K562 (cell line): ENCODE data around the gene DIS3L. TPM values are rescaled to one million over a fixed set of nuclear protein-coding genes. Genes with fewer than 3 reads are reported as not detected.

Experiments
- ATAC-seq: fragments of 200-7000 bp; cut with Tn5 transposase; 3 replicates; pipeline ENCODE4 v1.9.1; 2020; ENCODE audit warnings: moderate library complexity
- BruUV-seq: library from RNA; stranded (reverse); fragments of 400-500 nt; replicated peaks from 2 replicates; lab custom pipeline; 2021; lab: Mats Ljungman, UMichigan
- CTCF ChIA-PET: fragments of 300-600 bp; formaldehyde crosslinking; extraction: SDS; loops from one replicate; lab custom pipeline; 2021; ENCODE audit warnings: low intra/inter-chr PET ratio; lab: Yijun Ruan, JAX
- POLR2A ChIA-PET: fragments of 300-600, 350-650 bp; sonication (Branson Sonifier 250); formaldehyde crosslinking; extraction: SDS; loops from one replicate; lab custom pipeline; 2021; ENCODE audit warnings: antibody characterized with exemption, inconsistent platforms; lab: Yijun Ruan, JAX
- DNase-seq, 4 experiments: peaks; one replicate each; pipeline versions ENCODE4 v3.0.0 to v3.0.0-alpha.2; 2011 to 2018; ENCODE audit warnings: low spot score in 3 of 4, mixed read lengths in 3 of 4; ENCODE audit errors: extremely low read depth in 1 of 4
- FAIRE-seq: peaks from 2 replicates; lab custom pipeline; 2011; peaks lifted over from hg19 to GRCh38; lab: Jason Lieb, UNC
- H2AFZ ChIP-seq: 2 replicates; pipeline ENCODE4 v1.6.0; 2011; ENCODE audit warnings: low read depth, low read length, control low read depth, inconsistent platforms
- H3K27ac ChIP-seq: fragments of 200-600 bp; 3 replicates; pipeline ENCODE4 v1.8.0; 2011; ENCODE audit warnings: low read depth, mild to moderate bottlenecking, control low read depth, inconsistent platforms, low read length, moderate library complexity, mixed read lengths; ENCODE audit errors: extremely low read depth
- H3K27me3 ChIP-seq, 2 experiments: fragments of 300-600 bp in 1 of 2; 2 replicates in 1 of 2; 3 replicates in 1 of 2; pipeline versions ENCODE4 v1.6.0 to v1.8.0; 2011; ENCODE audit warnings: inconsistent platforms in 2 of 2, low read length in 2 of 2, mild to moderate bottlenecking in 1 of 2, mixed read lengths in 1 of 2, moderate library complexity in 1 of 2; ENCODE audit not compliant: control insufficient read depth in 2 of 2, insufficient read depth in 2 of 2
- H3K36me3 ChIP-seq: fragments of 300-600 bp; 3 replicates; pipeline ENCODE4 v1.8.0; 2011; ENCODE audit warnings: mild to moderate bottlenecking, low read length, inconsistent platforms; ENCODE audit not compliant: control insufficient read depth, insufficient read depth
- H3K4me1 ChIP-seq, 2 experiments: fragments of 200-600 bp in 1 of 2; replicated peaks in 1 of 2; 2 replicates in 1 of 2; 3 replicates in 1 of 2; pipeline versions ENCODE4 v1.5.1 to v1.8.0; 2011; ENCODE audit warnings: inconsistent platforms in 2 of 2, low read length in 2 of 2, mild to moderate bottlenecking in 1 of 2, mixed read lengths in 1 of 2, moderate library complexity in 1 of 2; ENCODE audit not compliant: control insufficient read depth in 2 of 2, insufficient read depth in 2 of 2
- H3K4me2 ChIP-seq: 2 replicates; pipeline ENCODE4 v1.6.1; 2011; ENCODE audit warnings: low read length, control low read depth, inconsistent platforms, mixed read lengths; ENCODE audit not compliant: insufficient read depth
- H3K4me3 ChIP-seq: fragments of 200-600 bp; sonication (generic), shearing (Covaris generic); 2 replicates; pipeline ENCODE4 v1.5.1; 2016; ENCODE audit warnings: control low read depth, inconsistent platforms
- H3K79me2 ChIP-seq: fragments of 200-600 bp; 3 replicates; pipeline ENCODE4 v1.8.0; 2011; ENCODE audit warnings: low read length, inconsistent platforms; ENCODE audit not compliant: control insufficient read depth, insufficient read depth
- H3K9ac ChIP-seq, 2 experiments: 2 replicates each; pipeline versions ENCODE4 v1.6.0 to v1.6.1; 2011; ENCODE audit warnings: low read depth in 2 of 2, low read length in 2 of 2, control low read depth in 1 of 2, inconsistent platforms in 1 of 2, mild to moderate bottlenecking in 1 of 2, mixed read lengths in 1 of 2; ENCODE audit not compliant: insufficient read depth in 1 of 2
- H3K9me1 ChIP-seq: one replicate; pipeline ENCODE4 v1.6.0; 2011; ENCODE audit warnings: inconsistent platforms, mild to moderate bottlenecking, low read length, moderate library complexity; ENCODE audit not compliant: control insufficient read depth, insufficient read depth
- H3K9me3 ChIP-seq: replicated peaks from 2 replicates; pipeline ENCODE4 v1.5.1; 2011; ENCODE audit warnings: low read depth, low read length, inconsistent platforms; ENCODE audit not compliant: control insufficient read depth, insufficient read depth
- H4K20me1 ChIP-seq: replicated peaks from 2 replicates; pipeline ENCODE4 v1.6.1; 2011; ENCODE audit warnings: low read length, inconsistent platforms, mixed read lengths; ENCODE audit not compliant: control insufficient read depth, insufficient read depth
- ILF3 ChIP-seq: fragments of 450-650 bp; IDR thresholded peaks from 2 replicates; pipeline ENCODE4 v1.6.1; 2018; ENCODE audit warnings: antibody characterized with exemption, mild to moderate bottlenecking, moderate library complexity, borderline replicate concordance
- IRF2 ChIP-seq: sonication (generic); formaldehyde crosslinking; IDR thresholded peaks from 2 replicates; pipeline ENCODE4 v1.8.1; 2022; ENCODE audit warnings: mild to moderate bottlenecking, missing genetic modification reagents
- POU5F1 ChIP-seq: fragments of 150-350 bp; IDR thresholded peaks from 2 replicates; pipeline ENCODE4 v1.6.1; 2014; ENCODE audit warnings: borderline replicate concordance, low read length, low read depth, mild to moderate bottlenecking; ENCODE audit not compliant: partially characterized antibody
- SMAD2 ChIP-seq: fragments of 150-350 bp; IDR thresholded peaks from 2 replicates; pipeline ENCODE4 v1.6.1; 2014; ENCODE audit warnings: low read depth, mild to moderate bottlenecking, low read length
- SP1 ChIP-seq: sonication (generic); formaldehyde crosslinking; IDR thresholded peaks from 2 replicates; pipeline ENCODE4 v1.8.1; 2022; ENCODE audit warnings: mild to moderate bottlenecking, missing genetic modification reagents
- UBTF ChIP-seq, 2 experiments: IDR thresholded peaks; 2 replicates each; pipeline ENCODE4 v1.6.1; 2012; ENCODE audit warnings: improper control_type of control experiment in 2 of 2, low read depth in 2 of 2, low read length in 2 of 2, borderline replicate concordance in 1 of 2
- XRCC5 ChIP-seq: fragments of 200-400 bp; formaldehyde crosslinking; IDR thresholded peaks from 2 replicates; pipeline ENCODE4 v1.6.1; 2017; ENCODE audit warnings: low read depth, mild to moderate bottlenecking, low read length
- WGBS: fragments of 100-300 bp; shearing (Covaris generic); methylation state at CpG from one replicate; pipeline ENCODE4 v1.1.6; 2016; ENCODE audit warnings: low coverage, mixed read lengths; ENCODE audit not compliant: insufficient coverage; ENCODE audit errors: missing lambda C conversion rate; 5-methylcytosine and 5-hydroxymethylcytosine counted together
- in situ Hi-C: fragments of 300-500 bp; cut with MboI; formaldehyde crosslinking; loops from 4 replicates; pipeline ENCODE4 v1.15.0; 2018; ENCODE audit warnings: inconsistent platforms, mixed read lengths
- intact Hi-C: fragments of 100-400 bp; cut with micrococcal nuclease; formaldehyde crosslinking; loops from 2 replicates; pipeline ENCODE4 v1.14.2; 2022
- polyA plus RNA-seq, 8 experiments: library from polyadenylated mRNA; depleted of rRNA in 4 of 8; stranded (reverse) in 5 of 8; unstranded in 3 of 8; fragments of >200 nt; fragmentation: Nextera tagmentation in 2 of 8; fragmentation: Illumina TruSeq in 1 of 8; extraction: Ambion mirVana in 2 of 8; extraction: Trizol in 1 of 8; gene quantifications; 2 replicates each; pipeline versions ENCODE4 v1.2.1 to v1.2.3, GENCODE V29; 2011 to 2014; ENCODE audit warnings: inconsistent platforms in 1 of 8, missing spikeins in 1 of 8
- total RNA-seq, 7 experiments: library from RNA; depleted of rRNA in 6 of 7; stranded (reverse); fragments of >200 nt in 6 of 7; fragmentation: Illumina TruSeq in 2 of 7; extraction: Trizol in 2 of 7; gene quantifications; 2 replicates each; pipeline versions ENCODE4 v1.2.1 to v1.2.3, GENCODE V29; 2011 to 2021; ENCODE audit warnings: low replicate concordance in 1 of 7
- TF ChIP-seq, protein P1 (sequence below), 2 experiments: fragments of 450-650 bp; IDR thresholded peaks; 2 replicates each; pipeline ENCODE4 v1.6.1; 2016
- TF ChIP-seq, protein P2 (sequence below), 2 experiments: fragments of 450-650 bp in 1 of 2; sonication (generic) in 1 of 2; formaldehyde crosslinking in 1 of 2; IDR thresholded peaks; 2 replicates each; pipeline versions ENCODE4 v1.7.1 to v1.9.0; 2016 to 2022; ENCODE audit warnings: inconsistent platforms in 1 of 2, mild to moderate bottlenecking in 1 of 2, missing genetic modification reagents in 1 of 2

The DIS3L gene
- total and polyA plus RNA-seq, 9 of the 15 experiments (the other 6 are each of a cell fraction or from before 2014, with no cell fraction given) = 5.9 to 34.6 (median 16.9) TPM

DNA sequence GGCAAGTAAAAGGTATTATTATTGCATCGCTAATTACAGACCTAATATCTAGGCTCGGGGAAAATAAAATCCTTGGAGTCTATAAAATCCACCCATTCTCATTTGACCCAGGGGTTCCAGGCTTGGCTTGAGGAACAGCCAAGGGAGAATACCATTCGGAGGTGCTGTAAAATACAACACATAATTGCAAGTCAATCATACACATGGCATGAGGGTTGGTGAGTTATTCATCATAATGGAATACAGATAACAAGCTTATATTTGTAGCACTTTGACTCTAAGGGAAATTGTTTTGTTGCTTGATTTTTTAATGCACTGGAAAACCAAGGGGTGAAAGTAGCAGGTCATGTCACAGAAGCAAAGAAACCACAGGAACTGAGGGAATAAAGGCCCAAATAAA, 16.8 kb upstream of the DIS3L start:
- H3K9me1 ChIP-seq = no peaks in the 10 kb centered on the region
- H3K27me3 ChIP-seq = peaks cover 36 to 48% of the 10 kb centered on the region in 2 experiments
- FAIRE-seq (no peak), DNase-seq (no peak), ATAC-seq (no peak)
- POLR2A ChIA-PET = no interaction called here
- in situ Hi-C loops = no loop called here
- H3K9me3 ChIP-seq = no peaks in the 10 kb centered on the region
- H3K36me3 ChIP-seq = no peaks in the 10 kb centered on the region
- H3K4me3 ChIP-seq = no peak overlapping the region
- H3K27ac ChIP-seq = no peak overlapping the region
- BruUV-seq = no TSS peak
- peaks cover 3% of the 10 kb centered on the region; the same call in 1 of the 2 replicates for H4K20me1 ChIP-seq
- WGBS = 0% methylated on average over 3 of the region's 3 CpGs
- H3K4me1 ChIP-seq = no peaks in the 10 kb centered on the region
- H3K79me2 ChIP-seq = no peaks in the 10 kb centered on the region
- intact Hi-C loops = no loop called here
- CTCF ChIA-PET = no interaction called here
- H3K9ac ChIP-seq = no peak overlapping the region
- no peak overlapping the region for H3K4me2 ChIP-seq
- H2AFZ ChIP-seq = no peak overlapping the region
- no peak for TF ChIP-seq ILF3
- TF ChIP-seq, protein P1, sequence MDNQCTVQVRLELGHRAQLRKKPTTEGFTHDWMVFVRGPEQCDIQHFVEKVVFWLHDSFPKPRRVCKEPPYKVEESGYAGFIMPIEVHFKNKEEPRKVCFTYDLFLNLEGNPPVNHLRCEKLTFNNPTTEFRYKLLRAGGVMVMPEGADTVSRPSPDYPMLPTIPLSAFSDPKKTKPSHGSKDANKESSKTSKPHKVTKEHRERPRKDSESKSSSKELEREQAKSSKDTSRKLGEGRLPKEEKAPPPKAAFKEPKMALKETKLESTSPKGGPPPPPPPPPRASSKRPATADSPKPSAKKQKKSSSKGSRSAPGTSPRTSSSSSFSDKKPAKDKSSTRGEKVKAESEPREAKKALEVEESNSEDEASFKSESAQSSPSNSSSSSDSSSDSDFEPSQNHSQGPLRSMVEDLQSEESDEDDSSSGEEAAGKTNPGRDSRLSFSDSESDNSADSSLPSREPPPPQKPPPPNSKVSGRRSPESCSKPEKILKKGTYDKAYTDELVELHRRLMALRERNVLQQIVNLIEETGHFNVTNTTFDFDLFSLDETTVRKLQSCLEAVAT (IDR thresholded peaks at IDR 0.05) = no peak
- TF ChIP-seq XRCC5 = no peak
- no peak for TF ChIP-seq UBTF (IDR thresholded peaks at IDR 0.05; ENCODE audit: borderline replicate concordance in 1 of 2, low read depth in 2 of 2, low read length in 2 of 2)
- no peak for TF ChIP-seq SP1 (CRISPR knock-in tag)
- no peak for TF ChIP-seq IRF2 (CRISPR knock-in tag)
- TF ChIP-seq POU5F1 = no peak
- TF ChIP-seq, protein P2, sequence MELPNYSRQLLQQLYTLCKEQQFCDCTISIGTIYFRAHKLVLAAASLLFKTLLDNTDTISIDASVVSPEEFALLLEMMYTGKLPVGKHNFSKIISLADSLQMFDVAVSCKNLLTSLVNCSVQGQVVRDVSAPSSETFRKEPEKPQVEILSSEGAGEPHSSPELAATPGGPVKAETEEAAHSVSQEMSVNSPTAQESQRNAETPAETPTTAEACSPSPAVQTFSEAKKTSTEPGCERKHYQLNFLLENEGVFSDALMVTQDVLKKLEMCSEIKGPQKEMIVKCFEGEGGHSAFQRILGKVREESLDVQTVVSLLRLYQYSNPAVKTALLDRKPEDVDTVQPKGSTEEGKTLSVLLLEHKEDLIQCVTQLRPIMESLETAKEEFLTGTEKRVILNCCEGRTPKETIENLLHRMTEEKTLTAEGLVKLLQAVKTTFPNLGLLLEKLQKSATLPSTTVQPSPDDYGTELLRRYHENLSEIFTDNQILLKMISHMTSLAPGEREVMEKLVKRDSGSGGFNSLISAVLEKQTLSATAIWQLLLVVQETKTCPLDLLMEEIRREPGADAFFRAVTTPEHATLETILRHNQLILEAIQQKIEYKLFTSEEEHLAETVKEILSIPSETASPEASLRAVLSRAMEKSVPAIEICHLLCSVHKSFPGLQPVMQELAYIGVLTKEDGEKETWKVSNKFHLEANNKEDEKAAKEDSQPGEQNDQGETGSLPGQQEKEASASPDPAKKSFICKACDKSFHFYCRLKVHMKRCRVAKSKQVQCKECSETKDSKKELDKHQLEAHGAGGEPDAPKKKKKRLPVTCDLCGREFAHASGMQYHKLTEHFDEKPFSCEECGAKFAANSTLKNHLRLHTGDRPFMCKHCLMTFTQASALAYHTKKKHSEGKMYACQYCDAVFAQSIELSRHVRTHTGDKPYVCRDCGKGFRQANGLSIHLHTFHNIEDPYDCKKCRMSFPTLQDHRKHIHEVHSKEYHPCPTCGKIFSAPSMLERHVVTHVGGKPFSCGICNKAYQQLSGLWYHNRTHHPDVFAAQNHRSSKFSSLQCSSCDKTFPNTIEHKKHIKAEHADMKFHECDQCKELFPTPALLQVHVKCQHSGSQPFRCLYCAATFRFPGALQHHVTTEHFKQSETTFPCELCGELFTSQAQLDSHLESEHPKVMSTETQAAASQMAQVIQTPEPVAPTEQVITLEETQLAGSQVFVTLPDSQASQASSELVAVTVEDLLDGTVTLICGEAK (IDR thresholded peaks at IDR 0.05) = no peak
- TF ChIP-seq, protein P2 (CRISPR knock-in tag; IDR thresholded peaks at IDR 0.05) = no peak
- no peak for TF ChIP-seq SMAD2
